BJ (cell line): ENCODE measurements around the gene RNASET2. TPM values are rescaled to one million over a fixed set of nuclear protein-coding genes. Genes with fewer than 3 reads are reported as not detected.

Source experiments
- CTCF ChIA-PET: fragments of 350-600 bp; formaldehyde crosslinking; extraction: SDS; loops from one replicate; lab custom pipeline; 2021; ENCODE audit warnings: antibody characterized with exemption, inconsistent platforms; lab: Yijun Ruan, JAX
- POLR2A ChIA-PET: fragments of 300-600 bp; sonication (Branson Sonifier 250); formaldehyde crosslinking; extraction: SDS; loops from one replicate; lab custom pipeline; 2021; ENCODE audit warnings: antibody characterized with exemption; lab: Charles Lee
- DNase-seq: peaks from one replicate; pipeline ENCODE4 v3.0.0-alpha.2; 2011; ENCODE audit warnings: low read depth
- H3K27me3 ChIP-seq: 2 replicates; pipeline ENCODE4 v1.6.0; 2011; ENCODE audit warnings: low read length; ENCODE audit not compliant: control insufficient read depth, insufficient read depth
- H3K36me3 ChIP-seq: 2 replicates; pipeline ENCODE4 v1.5.1; 2011; ENCODE audit warnings: low read length; ENCODE audit not compliant: control insufficient read depth, insufficient read depth
- H3K4me3 ChIP-seq: 2 replicates; pipeline ENCODE4 v1.5.1; 2011; ENCODE audit warnings: low read depth, mild to moderate bottlenecking, control low read depth, low read length
- polyA plus RNA-seq: library from polyadenylated mRNA; depleted of rRNA; stranded (reverse); fragments of >200 nt; gene quantifications from 2 replicates; pipeline ENCODE4 v1.2.3, GENCODE V29; 2011
- TF ChIP-seq, protein P1 (sequence below): IDR thresholded peaks from 2 replicates; pipeline ENCODE4 v1.5.1; 2011; ENCODE audit warnings: low read depth, mild to moderate bottlenecking, control low read depth, inconsistent platforms, low read length, moderate library complexity; ENCODE audit not compliant: insufficient read depth

RNASET2 gene
- polyA plus RNA-seq, 1 experiment, result 24.7 TPM

DNA sequence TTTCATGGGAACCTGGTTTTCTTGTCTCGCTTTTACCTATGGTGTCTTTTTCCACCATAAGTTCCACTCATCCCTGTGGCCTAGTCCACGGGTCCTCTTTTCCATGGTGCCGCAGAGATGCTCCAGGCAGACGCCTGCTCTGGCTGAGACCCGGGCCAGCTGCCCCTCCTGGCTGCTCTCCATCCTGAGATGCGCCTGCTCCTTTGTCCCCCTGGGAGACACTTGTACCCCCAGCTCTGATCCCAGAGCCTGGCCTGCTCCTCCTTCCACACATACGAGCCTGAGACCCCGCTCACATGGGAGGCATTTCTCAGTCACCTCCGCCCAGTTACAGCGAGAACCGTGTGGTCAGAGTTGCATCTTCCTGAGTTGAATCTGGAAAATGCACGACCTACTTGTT is 29.6 kb downstream of the RNASET2 start:
- no peak overlapping the region for H3K4me3 ChIP-seq
- ChIA-PET CTCF (no interaction called here), POLR2A (no interaction called here)
- no peak for DNase-seq
- H3K36me3 ChIP-seq, result no peaks in the 10 kb centered on the region
- TF ChIP-seq, protein P1, sequence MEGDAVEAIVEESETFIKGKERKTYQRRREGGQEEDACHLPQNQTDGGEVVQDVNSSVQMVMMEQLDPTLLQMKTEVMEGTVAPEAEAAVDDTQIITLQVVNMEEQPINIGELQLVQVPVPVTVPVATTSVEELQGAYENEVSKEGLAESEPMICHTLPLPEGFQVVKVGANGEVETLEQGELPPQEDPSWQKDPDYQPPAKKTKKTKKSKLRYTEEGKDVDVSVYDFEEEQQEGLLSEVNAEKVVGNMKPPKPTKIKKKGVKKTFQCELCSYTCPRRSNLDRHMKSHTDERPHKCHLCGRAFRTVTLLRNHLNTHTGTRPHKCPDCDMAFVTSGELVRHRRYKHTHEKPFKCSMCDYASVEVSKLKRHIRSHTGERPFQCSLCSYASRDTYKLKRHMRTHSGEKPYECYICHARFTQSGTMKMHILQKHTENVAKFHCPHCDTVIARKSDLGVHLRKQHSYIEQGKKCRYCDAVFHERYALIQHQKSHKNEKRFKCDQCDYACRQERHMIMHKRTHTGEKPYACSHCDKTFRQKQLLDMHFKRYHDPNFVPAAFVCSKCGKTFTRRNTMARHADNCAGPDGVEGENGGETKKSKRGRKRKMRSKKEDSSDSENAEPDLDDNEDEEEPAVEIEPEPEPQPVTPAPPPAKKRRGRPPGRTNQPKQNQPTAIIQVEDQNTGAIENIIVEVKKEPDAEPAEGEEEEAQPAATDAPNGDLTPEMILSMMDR, result no peak
- no peaks in the 10 kb centered on the region for H3K27me3 ChIP-seq

DNA sequence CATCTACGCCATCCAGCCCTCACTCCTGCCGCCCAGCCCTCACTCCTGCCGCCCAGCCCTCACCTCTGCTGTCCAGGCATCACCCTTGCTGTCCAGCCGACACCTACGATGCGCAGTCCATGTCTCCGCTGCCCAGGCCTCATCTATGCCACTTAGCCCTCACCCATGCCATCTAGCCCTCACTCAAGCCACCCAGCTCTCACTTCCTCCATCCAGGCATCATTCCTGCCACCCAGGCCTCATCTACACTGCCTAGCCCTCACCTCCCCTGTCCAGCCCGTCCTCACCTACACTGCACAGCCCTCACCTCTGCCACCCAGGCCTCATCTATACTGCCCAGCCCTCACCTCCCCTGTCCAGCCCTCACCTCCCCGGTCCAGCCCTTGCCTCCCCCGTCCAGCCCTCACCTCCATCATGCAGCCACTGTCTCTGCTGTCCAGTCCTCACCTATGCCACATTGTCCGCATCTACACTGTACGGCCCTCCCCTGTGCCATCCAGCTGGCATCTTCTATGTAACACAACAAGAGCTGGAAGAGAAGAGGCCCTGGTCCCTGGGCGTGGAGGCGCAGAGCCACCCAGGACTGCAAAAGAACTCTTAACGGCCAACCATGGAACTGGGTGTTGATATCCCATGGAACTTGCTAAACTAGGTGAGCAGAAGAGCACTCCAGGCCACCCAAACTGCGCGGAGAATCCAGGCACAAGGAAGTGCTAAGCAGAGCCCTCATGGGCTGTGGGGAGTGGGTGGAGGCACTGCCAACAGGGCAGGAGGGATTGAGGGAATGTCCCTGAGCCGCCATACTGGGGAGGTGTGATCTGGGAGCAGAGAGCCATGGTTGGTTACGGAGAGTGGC is 31.0 kb downstream of the RNASET2 start:
- ChIA-PET POLR2A (no interaction called here), CTCF (no interaction called here)
- H3K27me3 ChIP-seq, result no peaks in the 10 kb centered on the region
- H3K36me3 ChIP-seq, result no peaks in the 10 kb centered on the region
- H3K4me3 ChIP-seq, result no peak overlapping the region
- DNase-seq, result no peak
- TF ChIP-seq, protein P1, result no peak

DNA sequence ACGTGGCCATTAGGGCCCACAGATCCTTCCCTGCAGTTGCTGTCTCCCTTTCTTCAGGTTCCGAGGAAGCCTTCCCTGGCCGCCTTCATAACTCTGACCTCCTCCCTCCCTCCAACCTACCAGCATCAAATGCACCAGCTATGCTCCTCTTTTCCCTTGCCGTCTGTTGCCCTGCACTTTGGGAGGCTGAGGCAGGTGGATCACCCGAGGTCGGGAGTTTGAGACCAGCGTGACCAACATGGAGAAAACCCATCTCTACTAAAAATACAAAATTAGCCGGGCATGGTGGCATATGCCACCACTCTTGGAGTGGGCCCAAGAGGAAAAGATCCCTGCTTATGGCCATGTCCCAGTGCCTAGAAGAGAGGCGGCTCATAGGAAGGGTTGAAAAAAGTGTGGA is 31.8 kb downstream of the RNASET2 start:
- CTCF ChIA-PET, result no interaction called here
- POLR2A ChIA-PET, result no interaction called here
- DNase-seq, result no peak
- no peak overlapping the region for H3K4me3 ChIP-seq
- no peaks in the 10 kb centered on the region for H3K27me3 ChIP-seq
- TF ChIP-seq, protein P1, result no peak
- no peaks in the 10 kb centered on the region for H3K36me3 ChIP-seq

DNA sequence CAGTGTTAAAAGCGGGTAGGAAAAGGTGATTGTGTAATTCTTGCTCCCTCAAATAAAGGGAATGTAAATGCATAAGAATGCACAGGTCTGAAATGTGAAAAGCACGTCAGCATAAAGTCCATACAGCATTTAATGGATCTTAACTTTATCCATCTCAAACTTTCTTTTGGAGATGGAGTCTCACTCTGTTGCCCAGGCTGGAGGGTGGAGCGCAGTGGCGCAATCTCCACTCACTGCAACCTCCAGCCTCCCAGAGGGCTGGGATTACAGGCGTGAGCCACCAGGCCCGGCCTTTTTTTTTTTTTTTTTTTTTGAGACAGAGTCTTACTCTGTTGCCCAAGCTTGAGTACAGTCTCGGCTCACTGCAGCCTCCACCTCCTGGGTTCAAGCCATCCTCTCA is 33.4 kb downstream of the RNASET2 start:
- DNase-seq, result no peak
- ChIA-PET POLR2A (no interaction called here), CTCF (no interaction called here)
- TF ChIP-seq, protein P1, result no peak
- H3K27me3 ChIP-seq, result no peaks in the 10 kb centered on the region
- no peaks in the 10 kb centered on the region for H3K36me3 ChIP-seq
- H3K4me3 ChIP-seq, result no peak overlapping the region

DNA sequence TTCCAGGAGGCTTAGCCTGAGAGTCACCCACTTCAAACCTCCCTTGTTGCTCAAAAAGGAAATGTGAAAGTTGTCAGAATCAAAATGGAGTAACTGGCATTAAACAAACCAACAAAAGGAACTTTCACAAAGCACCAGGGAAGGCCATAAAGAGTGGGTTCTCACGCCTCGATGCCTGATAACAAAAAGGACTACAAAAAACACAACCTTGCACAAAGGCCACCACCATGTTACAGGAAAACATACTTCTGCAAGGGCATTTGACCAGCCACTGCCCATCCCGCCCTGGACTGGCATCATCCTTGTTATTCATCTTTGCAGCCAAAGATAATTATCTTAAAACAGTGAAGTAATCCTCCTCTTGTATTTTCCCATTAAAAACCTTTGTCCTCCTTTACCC is 34.8 kb downstream of the RNASET2 start:
- Histone ChIP-seq H3K4me3 (no peak overlapping the region), H3K27me3 (no peaks in the 10 kb centered on the region), H3K36me3 (no peaks in the 10 kb centered on the region)
- POLR2A ChIA-PET, result no interaction called here
- no peak for DNase-seq
- TF ChIP-seq, protein P1, result no peak
- CTCF ChIA-PET, result no interaction called here
